Calu3 (cell line): ENCODE results near the gene LARP4. TPM values are rescaled to one million over a fixed set of nuclear protein-coding genes. Genes with fewer than 3 reads are reported as not detected.

ENCODE experiments used
- BruUV-seq: library from RNA; stranded (reverse); fragments of 400-500 nt; replicated peaks from 2 replicates; lab custom pipeline; 2021; lab: Mats Ljungman, UMichigan
- CTCF ChIA-PET: fragments of 300-600 bp; sonication (Branson Sonifier 250); formaldehyde crosslinking; loops from one replicate; lab custom pipeline; 2022; ENCODE audit warnings: antibody characterized with exemption; lab: Charles Lee
- DNase-seq: peaks from one replicate; pipeline ENCODE4 v3.0.0; 2022
- H3K27ac Mint-ChIP-seq: one replicate; pipeline ENCODE4 v1.8.0; 2022; ENCODE audit warnings: mixed read lengths; ENCODE audit not compliant: unreplicated experiment
- H3K27me3 Mint-ChIP-seq: one replicate; pipeline ENCODE4 v1.8.0; 2022; ENCODE audit warnings: mixed read lengths; ENCODE audit not compliant: unreplicated experiment
- H3K36me3 Mint-ChIP-seq: one replicate; pipeline ENCODE4 v1.8.0; 2022; ENCODE audit warnings: mild to moderate bottlenecking, moderate library complexity, mixed read lengths; ENCODE audit not compliant: insufficient read depth, unreplicated experiment
- H3K4me1 Mint-ChIP-seq: one replicate; pipeline ENCODE4 v1.8.0; 2022; ENCODE audit warnings: mild to moderate bottlenecking, low read depth, mixed read lengths; ENCODE audit not compliant: unreplicated experiment
- H3K4me3 Mint-ChIP-seq: one replicate; pipeline ENCODE4 v1.8.0; 2022; ENCODE audit warnings: mild to moderate bottlenecking, low read depth, moderate library complexity, mixed read lengths; ENCODE audit not compliant: unreplicated experiment
- H3K9me3 Mint-ChIP-seq: one replicate; pipeline ENCODE4 v1.8.0; 2022; ENCODE audit warnings: low read depth, mixed read lengths; ENCODE audit not compliant: unreplicated experiment
- intact Hi-C: fragments of 100-400 bp; cut with micrococcal nuclease; formaldehyde crosslinking; loops from one replicate; pipeline ENCODE4 v1.10.0; 2022; ENCODE audit not compliant: unreplicated experiment
- total RNA-seq: library from RNA; stranded (reverse); gene quantifications from 2 replicates; pipeline ENCODE4 v1.2.3, GENCODE V29; 2022
- TF ChIP-seq, protein P1 (sequence below): fragments of 200-600 bp; IDR thresholded peaks from one replicate; pipeline ENCODE4 v1.8.0; 2022; ENCODE audit warnings: antibody characterized with exemption; ENCODE audit not compliant: unreplicated experiment

The LARP4 gene
- total RNA-seq, 1 experiment from 2014 or later: 67.6 TPM

DNA sequence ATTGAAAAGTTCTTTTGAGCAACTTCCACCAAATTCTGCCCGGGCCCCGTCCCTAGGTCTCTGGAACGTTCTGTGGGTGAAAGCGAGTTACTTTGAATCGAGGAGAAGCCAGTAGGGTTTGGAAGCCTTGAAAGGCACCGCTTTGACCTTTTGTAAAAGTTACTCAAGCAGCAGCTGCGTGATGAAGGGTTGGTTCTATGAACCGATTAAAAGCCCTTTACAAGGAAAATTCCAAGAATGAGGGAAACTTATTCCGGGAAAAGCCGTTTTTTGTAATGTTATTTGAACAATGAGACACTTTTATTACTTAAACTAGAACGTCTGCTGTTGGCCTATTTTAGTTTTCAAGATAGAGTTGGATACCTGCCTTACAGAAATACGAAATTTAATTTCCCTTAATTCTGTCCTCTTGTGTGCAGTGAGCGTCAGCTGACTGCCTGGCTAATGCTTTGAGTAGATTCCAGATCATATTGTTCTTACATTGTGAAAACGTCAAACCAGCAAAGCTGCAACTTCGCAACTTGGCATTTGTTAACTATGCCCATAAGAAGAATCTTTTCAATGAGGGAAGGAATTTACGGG, 906 bp downstream of the LARP4 start:
- TF ChIP-seq, protein P1, sequence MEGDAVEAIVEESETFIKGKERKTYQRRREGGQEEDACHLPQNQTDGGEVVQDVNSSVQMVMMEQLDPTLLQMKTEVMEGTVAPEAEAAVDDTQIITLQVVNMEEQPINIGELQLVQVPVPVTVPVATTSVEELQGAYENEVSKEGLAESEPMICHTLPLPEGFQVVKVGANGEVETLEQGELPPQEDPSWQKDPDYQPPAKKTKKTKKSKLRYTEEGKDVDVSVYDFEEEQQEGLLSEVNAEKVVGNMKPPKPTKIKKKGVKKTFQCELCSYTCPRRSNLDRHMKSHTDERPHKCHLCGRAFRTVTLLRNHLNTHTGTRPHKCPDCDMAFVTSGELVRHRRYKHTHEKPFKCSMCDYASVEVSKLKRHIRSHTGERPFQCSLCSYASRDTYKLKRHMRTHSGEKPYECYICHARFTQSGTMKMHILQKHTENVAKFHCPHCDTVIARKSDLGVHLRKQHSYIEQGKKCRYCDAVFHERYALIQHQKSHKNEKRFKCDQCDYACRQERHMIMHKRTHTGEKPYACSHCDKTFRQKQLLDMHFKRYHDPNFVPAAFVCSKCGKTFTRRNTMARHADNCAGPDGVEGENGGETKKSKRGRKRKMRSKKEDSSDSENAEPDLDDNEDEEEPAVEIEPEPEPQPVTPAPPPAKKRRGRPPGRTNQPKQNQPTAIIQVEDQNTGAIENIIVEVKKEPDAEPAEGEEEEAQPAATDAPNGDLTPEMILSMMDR: no peak
- BruUV-seq: TSS peak; percentile 55
- intact Hi-C loops: loop anchor here (5.0 kb wide), 1 partner anchor 74 kb away; no protein-coding TSS in a partner anchor
- H3K27ac Mint-ChIP-seq: peak overlapping the region; percentile 95
- DNase-seq: no peak
- peak overlapping the region; percentile 94 for H3K4me3 Mint-ChIP-seq
- H3K36me3 Mint-ChIP-seq: peaks cover 38% of the 10 kb centered on the region
- H3K9me3 Mint-ChIP-seq: no peaks in the 10 kb centered on the region
- CTCF ChIA-PET: no interaction called here
- no peaks in the 10 kb centered on the region for H3K27me3 Mint-ChIP-seq
- peaks cover 9% of the 10 kb centered on the region for H3K4me1 Mint-ChIP-seq

DNA sequence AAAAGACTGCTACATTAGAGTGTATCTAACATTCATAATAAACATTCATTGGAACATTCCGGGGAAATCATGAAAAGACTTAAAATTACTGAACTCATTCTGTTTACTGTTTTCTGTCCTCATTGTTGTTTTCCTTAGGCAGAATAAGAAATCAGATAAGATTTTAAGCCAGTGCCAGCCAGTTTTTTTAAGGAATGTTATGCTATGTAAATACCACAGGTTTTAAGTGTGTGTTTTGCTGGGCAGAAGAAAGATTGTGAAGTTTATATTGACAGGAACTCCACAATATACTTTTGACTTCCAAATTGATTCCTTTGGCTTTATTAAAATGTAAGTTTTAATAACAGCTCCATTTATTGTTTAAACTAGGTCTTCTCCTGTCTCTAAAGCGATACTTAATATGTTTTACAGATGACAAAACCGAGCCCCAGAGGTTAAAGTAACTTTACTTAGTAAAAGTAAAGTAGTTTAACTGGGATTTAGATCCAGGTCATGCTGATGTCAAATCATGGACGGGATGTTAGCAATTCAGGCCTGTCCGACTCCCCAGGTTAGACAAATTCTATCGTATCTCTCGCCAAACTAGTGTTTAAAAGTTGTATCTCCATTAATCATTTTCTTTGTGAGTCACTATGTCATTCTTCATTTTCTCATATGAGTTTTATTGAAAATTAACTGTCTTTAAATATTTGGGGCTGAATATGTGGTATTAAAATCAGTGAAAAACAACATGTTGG, 1.7 kb downstream of the LARP4 start:
- Mint-ChIP-seq H3K36me3 (peaks cover 36% of the 10 kb centered on the region), H3K27me3 (no peaks in the 10 kb centered on the region), H3K4me3 (peak overlapping the region; percentile 94), H3K9me3 (no peaks in the 10 kb centered on the region), H3K27ac (peak overlapping the region; percentile 62), H3K4me1 (peaks cover 8% of the 10 kb centered on the region)
- CTCF ChIA-PET: no interaction called here
- TF ChIP-seq, protein P1: no peak
- BruUV-seq: no TSS peak
- no peak for DNase-seq
- intact Hi-C loops: loop anchor here (5.0 kb wide), 1 partner anchor 75 kb away; no protein-coding TSS in a partner anchor

DNA sequence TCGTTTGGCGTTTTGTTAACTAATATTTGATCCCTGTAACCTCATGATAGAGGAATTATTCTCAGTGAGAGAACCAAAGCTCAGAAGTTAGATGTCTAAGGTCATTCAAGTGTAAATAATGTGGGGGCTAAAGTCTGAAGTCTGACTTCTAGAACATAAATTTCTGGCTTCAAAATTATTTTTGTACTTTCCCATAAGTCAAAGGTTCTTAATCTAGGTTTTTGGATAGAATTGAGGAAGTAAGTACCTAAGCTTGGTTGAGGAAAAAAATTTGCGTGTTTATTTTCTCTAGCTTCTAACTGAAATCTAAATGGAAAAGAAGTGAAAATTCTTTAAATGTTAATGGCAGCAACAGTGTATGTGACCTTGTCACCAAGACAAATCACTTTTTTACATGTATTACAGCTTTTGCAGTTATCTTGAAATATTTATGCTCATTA, 2.3 kb downstream of the LARP4 start:
- TF ChIP-seq, protein P1: no peak

GRCh38 chr12:50404307-50404706, 3.6 kb downstream of the LARP4 start:
- Mint-ChIP-seq H3K4me3 (no peak overlapping the region), H3K9me3 (no peaks in the 10 kb centered on the region), H3K27ac (no peak overlapping the region), H3K36me3 (peaks cover 43% of the 10 kb centered on the region), H3K27me3 (no peaks in the 10 kb centered on the region), H3K4me1 (peaks cover 8% of the 10 kb centered on the region)
- intact Hi-C loops: loop anchor here (5.0 kb wide), 1 partner anchor 77 kb away; no protein-coding TSS in a partner anchor
- no peak for DNase-seq
- BruUV-seq: no TSS peak
- CTCF ChIA-PET: no interaction called here
- TF ChIP-seq, protein P1: no peak

More for the DNA sequence above, 2.3 kb downstream of the LARP4 start:
- BruUV-seq: no TSS peak
- intact Hi-C loops: loop anchor here (5.0 kb wide), 1 partner anchor 76 kb away; no protein-coding TSS in a partner anchor
- CTCF ChIA-PET: no interaction called here
- Mint-ChIP-seq H3K4me1 (peaks cover 8% of the 10 kb centered on the region), H3K27ac (peak overlapping the region; percentile 62), H3K36me3 (peaks cover 36% of the 10 kb centered on the region), H3K4me3 (peak overlapping the region; percentile 94), H3K9me3 (no peaks in the 10 kb centered on the region), H3K27me3 (no peaks in the 10 kb centered on the region)
- no peak for DNase-seq
